Stomach (tissue), 4 donors: Measurements from ENCODE around the gene PSEN2.

Source experiments
- EP300 ChIP-seq: sonication (generic); formaldehyde crosslinking; IDR thresholded peaks from one replicate; pipeline ENCODE4 v1.6.1; 2017; ENCODE audit warnings: antibody characterized with exemption
- POLR2A ChIP-seq, 4 donors: fragments of 450-650 bp; IDR thresholded peaks; one replicate each; pipeline ENCODE4 v1.6.1; 2016; ENCODE audit warnings: antibody characterized with exemption in 4 of 4, control low read depth in 2 of 4, mild to moderate bottlenecking in 1 of 4, moderate library complexity in 1 of 4
- TF ChIP-seq, protein P1 (sequence below), 7 experiments: fragments of 450-650 bp in 4 of 7; fragments of 200-600 bp in 3 of 7; sonication (generic) in 3 of 7; IDR thresholded peaks; one replicate each; pipeline ENCODE4 v1.5.1; 2016 to 2019; ENCODE audit warnings: antibody characterized with exemption in 7 of 7, control low read depth in 2 of 7, mild to moderate bottlenecking in 1 of 7

DNA sequence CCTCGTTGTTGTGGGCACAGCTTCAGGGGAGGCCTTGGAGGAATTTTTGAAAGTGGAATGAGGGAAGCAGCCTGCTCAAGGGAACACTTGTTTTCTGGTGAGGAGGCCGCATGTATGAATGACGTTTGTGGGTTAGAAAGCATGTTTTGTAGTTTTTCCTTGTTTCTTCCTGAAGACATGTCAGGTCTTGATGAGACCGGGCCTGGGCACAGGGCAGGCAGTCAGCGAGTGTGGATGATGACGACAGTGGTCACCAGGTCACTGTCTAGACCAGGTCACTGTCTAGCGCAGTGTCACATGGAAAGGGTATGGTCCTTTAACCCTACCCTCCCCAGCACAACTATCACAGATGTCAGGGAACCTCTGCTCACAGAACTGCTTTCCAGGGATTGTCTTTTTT is 7.3 kb downstream of the PSEN2 start:
- no peak for TF ChIP-seq EP300
- TF ChIP-seq, protein P1, sequence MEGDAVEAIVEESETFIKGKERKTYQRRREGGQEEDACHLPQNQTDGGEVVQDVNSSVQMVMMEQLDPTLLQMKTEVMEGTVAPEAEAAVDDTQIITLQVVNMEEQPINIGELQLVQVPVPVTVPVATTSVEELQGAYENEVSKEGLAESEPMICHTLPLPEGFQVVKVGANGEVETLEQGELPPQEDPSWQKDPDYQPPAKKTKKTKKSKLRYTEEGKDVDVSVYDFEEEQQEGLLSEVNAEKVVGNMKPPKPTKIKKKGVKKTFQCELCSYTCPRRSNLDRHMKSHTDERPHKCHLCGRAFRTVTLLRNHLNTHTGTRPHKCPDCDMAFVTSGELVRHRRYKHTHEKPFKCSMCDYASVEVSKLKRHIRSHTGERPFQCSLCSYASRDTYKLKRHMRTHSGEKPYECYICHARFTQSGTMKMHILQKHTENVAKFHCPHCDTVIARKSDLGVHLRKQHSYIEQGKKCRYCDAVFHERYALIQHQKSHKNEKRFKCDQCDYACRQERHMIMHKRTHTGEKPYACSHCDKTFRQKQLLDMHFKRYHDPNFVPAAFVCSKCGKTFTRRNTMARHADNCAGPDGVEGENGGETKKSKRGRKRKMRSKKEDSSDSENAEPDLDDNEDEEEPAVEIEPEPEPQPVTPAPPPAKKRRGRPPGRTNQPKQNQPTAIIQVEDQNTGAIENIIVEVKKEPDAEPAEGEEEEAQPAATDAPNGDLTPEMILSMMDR (IDR thresholded peaks at IDR 0.05), result no peak
- TF ChIP-seq POLR2A (IDR thresholded peaks at IDR 0.05), result no peak
